ENCODE data around the gene SDC1.

The SDC1 gene

DNA sequence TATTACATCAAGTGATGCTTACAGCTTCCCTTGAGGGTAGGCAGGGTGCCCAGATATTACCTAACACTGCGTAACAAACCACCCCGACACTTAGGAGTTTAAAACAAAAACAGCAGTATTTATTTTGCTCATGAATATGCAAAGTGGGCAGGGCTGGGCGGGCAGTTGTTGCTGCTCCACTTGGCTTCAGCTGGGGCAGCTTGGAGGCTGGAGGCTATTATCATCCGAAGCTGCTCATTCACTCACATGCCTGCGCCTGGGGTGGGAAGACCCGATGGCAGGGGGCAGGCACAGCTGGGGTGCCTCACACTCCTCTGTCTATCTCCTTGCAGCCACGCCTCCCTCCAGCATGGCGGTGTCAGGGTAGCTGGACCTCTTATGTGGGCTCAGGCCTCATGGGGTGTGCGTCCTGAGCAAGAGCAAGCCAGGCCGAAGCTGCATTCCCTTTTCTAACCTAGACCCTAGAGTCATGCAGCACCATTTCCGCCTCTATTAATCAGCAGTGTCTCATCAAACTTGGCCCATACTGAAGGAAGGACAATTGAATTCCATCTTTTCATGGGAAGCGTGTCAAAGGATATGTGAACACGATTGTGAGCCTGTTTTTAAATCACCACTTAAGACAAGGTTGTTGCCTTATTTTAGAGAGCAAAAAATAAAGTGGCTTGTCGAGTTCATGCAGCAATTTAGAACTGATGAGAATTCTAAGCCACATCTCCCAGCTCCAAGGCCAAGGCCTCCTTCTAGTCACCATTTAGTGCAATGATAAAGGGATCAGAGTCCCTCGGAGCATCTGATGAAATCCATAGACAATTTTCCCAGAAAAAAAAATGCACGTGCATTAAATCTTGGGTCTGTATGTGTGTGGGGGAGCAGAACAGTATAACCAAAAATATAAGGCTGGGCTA lies 54.9 kb downstream of the SDC1 start:
- DNase-seq (ENCODE audit: low spot score), result no peak

DNA sequence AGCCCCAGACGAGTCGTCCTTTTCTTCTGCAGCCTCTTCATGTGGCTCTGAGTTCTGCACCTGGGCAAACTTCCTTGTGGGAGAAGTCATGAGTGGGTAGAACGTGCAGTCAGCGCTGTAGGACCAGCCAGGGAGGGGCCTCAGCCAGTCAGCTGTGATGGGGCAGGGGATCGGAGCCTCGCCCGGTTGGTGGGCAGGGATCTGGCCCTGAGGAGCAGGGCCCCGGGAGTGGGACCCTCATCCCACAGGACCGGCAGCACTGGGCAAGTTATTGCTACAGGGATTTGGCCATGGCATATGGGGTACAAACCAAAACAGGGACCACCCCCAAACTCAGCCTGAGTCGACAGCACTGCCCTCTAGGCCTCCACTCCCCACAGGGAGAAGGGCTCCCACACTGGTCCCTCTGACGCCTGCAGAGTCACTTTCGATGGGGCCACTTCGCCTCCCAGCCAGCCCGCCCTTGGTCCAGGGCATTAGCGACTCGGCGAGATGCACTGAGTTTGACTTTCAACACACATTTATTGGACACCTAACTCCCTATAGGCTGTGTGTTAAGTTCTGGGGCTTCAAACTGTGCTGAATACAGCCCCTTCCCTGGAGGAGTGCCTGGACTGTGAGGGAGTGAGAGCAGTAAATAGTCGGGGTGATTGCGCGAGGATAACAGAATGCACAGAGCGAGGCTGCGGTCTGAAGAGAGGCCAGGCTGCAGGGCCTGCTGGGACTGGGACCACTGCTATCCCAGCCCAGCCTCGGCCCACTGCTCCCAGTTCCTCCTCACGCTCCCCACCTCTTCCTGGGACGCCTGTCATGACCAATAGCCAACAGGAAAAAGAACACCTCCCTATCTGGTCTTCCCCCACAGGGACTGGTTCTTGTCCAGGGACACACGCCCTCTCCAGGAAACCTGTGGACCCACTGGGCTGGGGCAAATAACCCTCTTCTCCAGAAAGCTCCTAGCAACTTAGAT lies 55.9 kb downstream of the SDC1 start:
- DNase-seq (ENCODE audit: low spot score), result no peak

DNA sequence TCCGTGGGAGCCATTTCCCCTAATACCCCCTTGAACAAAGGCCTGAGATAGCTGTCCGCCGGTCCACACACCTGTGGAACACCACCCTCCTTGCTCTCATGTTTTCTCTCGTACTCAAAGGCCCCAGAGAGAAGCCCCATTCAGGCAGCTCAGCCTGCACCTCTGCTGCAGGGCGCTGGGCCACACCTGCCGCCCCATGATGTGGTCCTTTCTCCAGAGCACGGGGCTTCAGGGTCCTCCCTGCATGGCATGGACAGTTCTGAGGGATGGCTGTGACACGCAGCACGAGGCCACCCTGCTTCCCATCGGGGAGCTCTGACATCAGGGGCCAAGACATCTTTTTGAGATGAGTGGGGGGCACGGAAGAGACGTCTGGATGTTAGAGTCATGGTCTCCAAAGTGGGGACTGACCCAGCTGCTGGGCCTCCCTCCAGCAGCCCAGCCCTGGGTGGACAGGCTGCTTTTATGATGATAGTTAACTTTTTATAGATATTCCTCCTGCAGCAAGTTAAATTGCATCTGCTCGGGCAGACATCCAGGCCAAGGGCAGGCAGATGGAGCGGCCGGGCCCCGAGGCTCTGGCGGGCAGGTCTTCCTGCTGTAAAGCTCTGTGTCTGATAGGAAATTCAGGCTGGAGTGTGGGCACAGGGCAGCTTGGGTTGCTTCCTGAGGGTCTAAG lies 56.7 kb downstream of the SDC1 start:
- no peak for DNase-seq (ENCODE audit: low spot score)

DNA sequence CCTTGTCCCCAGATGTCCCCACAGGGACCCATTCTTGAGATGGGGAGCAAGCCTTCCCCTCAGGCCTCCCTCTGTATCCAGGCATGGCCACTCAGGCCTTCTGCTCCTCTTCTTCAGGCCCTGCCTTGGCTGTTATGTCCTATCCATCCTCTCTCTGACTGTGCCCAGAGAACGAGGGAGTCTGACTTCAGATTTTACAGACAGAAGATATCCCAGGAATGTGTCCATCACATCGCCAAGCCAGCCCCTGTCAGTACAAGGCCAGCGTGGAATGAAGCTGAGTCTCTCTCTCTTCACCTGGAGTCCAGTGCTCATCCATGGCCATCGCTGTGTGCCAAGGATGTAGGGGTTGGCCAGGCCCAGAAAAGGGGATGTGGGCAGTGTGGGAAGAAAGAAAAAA lies 57.6 kb downstream of the SDC1 start:
- DNase-seq (ENCODE audit: low spot score), result peak; percentile 64

DNA sequence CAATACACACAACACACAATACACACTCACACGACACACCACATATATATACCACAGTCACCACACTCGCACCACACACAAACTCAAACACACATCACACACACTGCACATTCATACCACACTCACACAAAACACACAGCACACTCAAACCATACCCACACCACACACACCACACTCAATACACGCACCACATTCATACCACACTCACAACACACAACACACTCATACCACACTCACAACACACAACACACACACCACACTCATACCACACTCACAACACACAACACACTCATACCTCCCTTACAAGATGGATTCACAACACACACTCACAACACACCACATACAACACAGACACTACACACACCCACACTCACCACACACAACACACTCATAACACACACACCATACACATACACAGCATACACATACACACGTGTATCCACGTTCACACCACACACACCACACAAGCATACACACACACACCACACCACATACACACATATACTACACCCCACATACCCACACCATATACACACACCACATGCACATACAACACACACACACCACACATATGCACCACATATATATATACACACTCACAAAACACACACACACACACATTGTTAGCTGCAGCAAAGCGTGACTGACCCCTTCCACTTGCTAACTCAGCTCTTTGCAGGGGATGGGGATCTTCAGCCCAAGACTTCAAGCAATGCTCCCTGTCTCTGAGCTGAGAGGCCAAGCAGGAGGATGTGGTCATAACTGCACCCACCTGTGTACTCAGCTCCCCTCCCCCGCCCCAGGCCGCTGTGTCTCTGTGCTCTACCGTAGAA lies 59.0 kb downstream of the SDC1 start:
- DNase-seq (ENCODE audit: low spot score), result no peak

DNA sequence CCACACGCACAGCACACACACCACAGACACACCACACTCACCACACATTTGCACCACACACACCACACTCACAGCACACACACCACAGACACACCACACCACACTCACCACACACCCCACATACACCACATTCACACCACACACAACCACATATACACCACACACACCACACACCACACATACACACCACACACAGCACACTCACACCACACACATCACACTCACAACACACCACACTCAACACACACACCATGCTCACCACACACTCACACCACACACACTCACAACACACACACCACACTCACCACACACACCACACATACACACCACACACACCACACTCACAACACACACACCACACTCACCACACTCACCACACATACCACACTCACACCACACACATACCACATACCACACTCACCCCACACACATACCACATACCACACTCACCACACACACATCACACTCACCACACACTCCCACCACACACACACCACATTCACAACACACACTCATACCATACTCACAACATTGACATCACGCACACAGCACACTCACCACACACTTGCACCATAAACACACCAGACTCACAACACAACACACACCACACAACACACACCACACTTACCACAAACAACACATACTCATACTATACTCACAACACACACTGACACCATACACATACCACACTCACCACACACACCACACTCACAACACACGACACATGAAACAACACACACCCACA lies 60.0 kb downstream of the SDC1 start:
- no peak for DNase-seq (ENCODE audit: low spot score)

DNA sequence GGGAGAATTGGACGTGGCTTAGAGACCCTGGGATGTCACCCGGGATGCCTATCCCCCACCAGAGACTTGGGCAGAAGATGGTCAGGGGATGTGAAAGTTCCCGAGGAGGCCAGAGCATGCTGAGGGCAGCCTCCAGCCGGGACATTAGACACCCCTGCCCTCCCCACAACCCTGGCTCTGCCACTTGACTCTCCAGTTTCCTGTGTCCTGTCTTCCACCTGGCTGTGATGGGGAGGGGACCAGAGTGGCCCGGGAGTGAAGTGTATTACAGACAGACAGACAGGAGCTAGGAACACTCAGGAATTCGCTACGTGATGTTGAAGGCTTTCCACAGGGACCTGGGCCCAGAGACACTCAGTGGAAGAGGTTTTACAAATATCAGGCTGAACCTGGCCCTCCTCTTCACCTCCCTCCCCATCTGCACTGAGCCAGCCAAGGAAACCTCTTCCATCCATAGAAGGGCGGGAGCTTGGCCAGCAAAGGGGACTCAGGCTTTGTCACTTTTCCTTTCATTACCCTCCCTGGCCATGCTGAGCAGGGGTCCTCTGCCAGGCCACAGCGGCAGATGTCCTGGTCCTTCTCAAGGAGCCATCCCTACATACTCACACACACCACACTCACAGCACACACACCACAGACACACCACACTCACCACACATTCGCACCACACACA lies 60.7 kb downstream of the SDC1 start:
- DNase-seq (ENCODE audit: low spot score), result no peak

DNA sequence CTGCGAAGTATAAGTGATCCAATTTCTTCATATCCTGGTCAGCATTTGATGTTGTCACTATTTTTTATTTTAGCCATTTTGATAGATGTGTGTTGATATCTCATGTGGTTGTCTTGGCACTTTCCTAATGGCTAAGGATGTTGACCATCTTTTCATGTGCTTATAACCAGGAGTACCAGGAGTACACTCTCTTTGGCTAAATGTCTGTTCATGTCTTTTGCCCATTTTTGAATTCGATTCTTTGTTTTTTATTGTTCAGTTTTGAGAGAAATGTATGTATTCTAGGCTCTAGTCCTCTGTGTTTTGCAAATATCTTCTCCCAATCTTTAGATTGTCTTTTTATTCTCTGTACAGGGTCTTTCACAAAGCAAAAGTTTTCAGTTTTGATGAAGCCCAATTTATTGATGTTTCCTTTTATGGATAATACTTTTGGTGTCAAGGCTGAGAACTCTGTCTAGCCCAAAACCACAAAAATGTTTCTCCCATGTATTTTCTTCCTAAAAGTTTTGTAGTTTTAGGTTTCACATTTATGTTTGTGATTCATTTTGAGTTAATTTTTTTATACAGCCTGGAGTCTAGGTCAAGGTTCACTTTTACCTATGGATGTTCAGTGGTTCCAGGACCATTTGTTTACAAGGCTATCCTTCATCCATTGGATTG lies 65.4 kb downstream of the SDC1 start:
- DNase-seq (ENCODE audit: low spot score), result no peak

DNA sequence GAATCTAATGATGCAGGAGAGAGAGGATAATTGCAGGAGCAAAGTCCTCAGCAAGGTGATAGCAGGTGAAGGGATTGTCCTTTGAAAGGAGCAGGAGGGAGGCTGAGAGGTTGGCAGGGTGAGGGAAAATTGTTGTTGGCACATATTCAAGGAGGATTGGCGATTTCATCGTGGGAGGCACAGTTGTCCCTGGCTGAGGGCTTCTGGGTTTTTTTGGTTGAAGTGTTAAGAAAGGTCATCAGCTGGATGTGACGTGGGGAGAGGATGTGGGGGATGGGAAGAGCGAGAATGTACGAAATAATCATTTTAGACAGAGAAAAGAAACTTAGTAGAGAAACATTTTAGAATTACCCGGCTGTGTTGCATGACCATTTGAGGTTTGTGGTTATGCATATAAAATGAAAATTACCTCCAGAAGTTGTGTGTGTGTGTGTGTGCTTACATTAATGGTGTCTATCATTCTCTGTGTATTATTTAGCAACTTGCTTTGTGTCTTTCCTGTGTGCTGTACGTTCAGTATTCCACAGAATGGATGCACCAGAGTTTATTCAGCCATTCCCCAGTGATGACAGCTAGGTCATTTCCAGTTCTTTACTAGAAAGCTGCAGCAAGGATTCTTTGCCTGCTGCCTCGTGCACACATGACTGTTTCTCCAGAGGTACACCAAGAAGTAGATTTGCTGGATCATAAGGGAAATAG lies 67.6 kb downstream of the SDC1 start:
- DNase-seq (ENCODE audit: low spot score), result no peak

DNA sequence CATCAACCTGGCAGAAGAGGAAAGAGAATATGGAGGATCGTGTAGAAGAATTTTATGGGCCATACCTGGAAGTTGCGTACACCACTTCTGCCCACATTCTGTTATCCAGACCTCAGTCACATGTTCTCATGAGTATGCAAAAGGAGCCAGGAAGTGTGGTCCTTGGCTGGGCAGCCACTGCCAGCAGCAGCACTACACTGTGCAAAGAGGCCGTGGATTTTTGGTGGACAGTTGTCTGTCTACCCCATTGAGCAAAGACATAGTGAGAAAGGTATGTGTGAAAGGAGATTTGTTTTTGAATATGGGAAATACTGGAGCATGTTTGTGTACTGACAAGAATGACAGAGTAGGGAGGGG lies 68.1 kb downstream of the SDC1 start:
- DNase-seq (ENCODE audit: low spot score), result no peak

DNA sequence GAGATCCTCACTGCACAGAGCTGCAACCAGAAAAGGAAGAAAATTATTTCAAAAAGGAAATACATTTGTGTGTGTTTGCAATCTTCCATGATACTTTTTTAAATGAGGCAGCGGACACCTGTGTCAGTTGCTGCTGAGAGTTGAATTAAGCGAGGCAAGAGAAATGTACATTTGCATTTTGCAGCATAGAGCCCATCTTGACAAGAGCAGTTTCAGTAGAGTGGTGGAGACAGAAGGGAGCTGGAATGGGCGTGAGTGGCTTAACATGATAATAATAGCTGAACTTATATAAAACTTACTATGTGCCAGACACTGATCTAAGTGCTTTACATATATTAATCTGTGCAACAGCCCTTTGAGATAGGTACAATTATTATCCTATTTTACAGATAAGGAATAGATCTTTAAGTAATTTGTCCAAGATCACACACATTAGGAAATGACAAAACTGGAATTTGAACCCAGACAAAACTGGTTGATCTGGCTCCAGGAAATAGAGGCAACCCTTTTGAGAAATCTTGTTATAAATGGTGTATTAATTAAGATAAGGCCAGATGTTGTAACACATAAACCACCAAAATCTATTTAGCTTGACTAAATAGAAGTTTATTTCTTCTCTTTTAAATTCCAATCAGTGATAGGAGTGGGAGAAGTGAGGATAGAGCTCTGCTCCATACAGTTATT lies 68.7 kb downstream of the SDC1 start:
- DNase-seq (ENCODE audit: low spot score), result no peak

DNA sequence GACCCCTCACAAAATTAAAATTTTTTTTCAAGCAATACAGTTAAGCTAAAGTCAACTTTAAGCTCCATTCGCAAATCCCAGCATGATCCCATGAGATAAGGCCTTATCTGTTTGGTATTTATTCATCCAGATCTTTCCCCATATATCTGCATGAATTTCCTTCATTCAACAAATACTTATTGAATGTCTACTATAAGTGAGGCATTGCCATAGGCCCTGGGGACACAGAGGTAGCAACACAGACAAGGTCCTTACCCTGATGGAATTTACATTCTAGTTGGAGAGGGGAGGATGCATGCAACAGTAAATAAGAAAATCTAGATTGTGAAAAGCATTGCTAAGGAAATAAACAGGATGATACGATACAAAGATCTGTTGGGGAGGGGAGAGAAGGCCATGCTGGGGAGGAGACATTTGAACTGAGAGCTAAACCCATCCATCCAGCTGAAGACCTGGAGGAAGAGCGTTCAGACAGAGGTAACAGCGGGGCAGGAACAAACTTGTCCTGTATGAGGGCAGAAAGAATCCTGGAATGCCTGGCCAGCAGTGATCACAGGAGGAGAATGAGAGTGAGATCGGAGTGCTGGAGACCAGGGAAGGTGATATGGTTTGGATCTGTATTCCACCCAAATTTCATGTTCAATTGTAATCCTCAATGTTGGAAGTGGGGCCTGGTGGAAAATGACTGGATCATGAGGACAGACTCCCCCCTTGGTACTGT lies 71.6 kb downstream of the SDC1 start:
- DNase-seq (ENCODE audit: low spot score), result no peak

DNA sequence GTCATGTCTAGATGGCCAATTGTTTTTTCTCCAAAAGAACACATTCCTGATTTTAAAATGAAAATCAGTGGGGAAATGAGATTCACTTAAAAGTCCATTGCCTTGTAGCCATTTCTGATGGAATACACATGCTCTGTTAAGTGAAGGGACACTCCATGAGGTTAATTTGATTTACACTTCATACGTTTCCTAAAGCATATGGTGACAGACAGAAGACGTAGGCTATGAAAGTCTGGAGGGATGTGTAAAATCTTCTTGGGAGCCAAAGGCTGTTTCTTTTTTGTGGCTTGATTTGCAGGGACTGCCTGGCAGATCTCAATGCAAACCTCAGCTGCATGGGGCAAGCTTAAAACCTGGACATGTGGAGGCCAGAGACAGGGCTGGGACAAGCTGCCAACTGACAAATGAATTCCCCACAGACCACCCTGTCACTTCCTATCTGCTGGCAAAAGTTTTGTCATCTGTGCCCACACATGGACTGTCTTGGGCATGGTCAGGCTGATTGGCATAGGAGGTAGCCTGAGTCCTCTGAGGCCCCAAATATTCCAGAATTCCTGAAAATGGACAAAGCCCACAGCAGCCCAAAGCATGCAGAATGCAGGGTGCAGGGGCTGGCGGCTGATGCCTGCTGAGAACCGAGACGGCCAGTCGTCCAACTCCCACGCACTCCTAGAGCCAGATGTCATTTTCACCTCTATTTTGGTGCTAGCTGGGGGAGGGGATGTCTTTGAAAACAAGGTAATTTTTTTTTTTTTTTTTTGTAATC lies 73.9 kb downstream of the SDC1 start:
- no peak for DNase-seq (ENCODE audit: low spot score)

Data from GM03348 (cell line).